Measurements from ENCODE around the gene BABAM2.

BABAM2 gene

GRCh38 chr2:27904405-27904665 lies 13.8 kb downstream of the BABAM2 start:
- Histone ChIP-seq H3K27ac (ENCODE audit: low read depth, low read length) (no peak overlapping the region), H3K9me3 (ENCODE audit: control insufficient read depth in 1 of 2, low read length in 2 of 2) (no peaks in the 10 kb centered on the region), H3K4me3 (ENCODE audit: low read depth in 1 of 2, low read length in 2 of 2) (no peak overlapping the region), H3K27me3 (ENCODE audit: control insufficient read depth in 1 of 2, insufficient read depth in 2 of 2, low read length in 2 of 2) (no peaks in the 10 kb centered on the region), H3K36me3 (ENCODE audit: control insufficient read depth in 1 of 2, insufficient read depth in 2 of 2, low read length in 2 of 2) (peaks cover 0 to 5% of the 10 kb centered on the region in 2 donors), H3K4me1 (ENCODE audit: control insufficient read depth in 1 of 2, insufficient read depth in 2 of 2, low read length in 2 of 2) (no peaks in the 10 kb centered on the region), H3K9ac (ENCODE audit: low read depth in 1 of 2, low read length in 2 of 2) (no peak overlapping the region)

- Histone ChIP-seq H3K9me3 (ENCODE audit: control insufficient read depth in 1 of 2, low read length in 2 of 2) (no peaks in the 10 kb centered on the region), H3K27ac (ENCODE audit: low read depth, low read length) (no peak overlapping the region), H3K36me3 (ENCODE audit: control insufficient read depth in 1 of 2, insufficient read depth in 2 of 2, low read length in 2 of 2) (peaks cover 0 to 5% of the 10 kb centered on the region in 2 donors), H3K4me3 (ENCODE audit: low read depth in 1 of 2, low read length in 2 of 2) (no peak overlapping the region), H3K9ac (ENCODE audit: low read depth in 1 of 2, low read length in 2 of 2) (no peak overlapping the region), H3K27me3 (ENCODE audit: control insufficient read depth in 1 of 2, insufficient read depth in 2 of 2, low read length in 2 of 2) (no peaks in the 10 kb centered on the region), H3K4me1 (ENCODE audit: control insufficient read depth in 1 of 2, insufficient read depth in 2 of 2, low read length in 2 of 2) (no peaks in the 10 kb centered on the region)
Measured at GRCh38 chr2:27906074-27906473, 15.5 kb downstream of the BABAM2 start.

GRCh38 chr2:27907547-27907946 lies 17.0 kb downstream of the BABAM2 start:
- H3K4me1 ChIP-seq (ENCODE audit: control insufficient read depth in 1 of 2, insufficient read depth in 2 of 2, low read length in 2 of 2) = no peaks in the 10 kb centered on the region
- H3K9me3 ChIP-seq (ENCODE audit: control insufficient read depth in 1 of 2, low read length in 2 of 2) = no peaks in the 10 kb centered on the region
- no peak overlapping the region for H3K9ac ChIP-seq (ENCODE audit: low read depth in 1 of 2, low read length in 2 of 2)
- no peak overlapping the region for H3K27ac ChIP-seq (ENCODE audit: low read depth, low read length)
- H3K36me3 ChIP-seq (ENCODE audit: control insufficient read depth in 1 of 2, insufficient read depth in 2 of 2, low read length in 2 of 2) = peaks cover 0 to 2% of the 10 kb centered on the region in 2 donors
- H3K27me3 ChIP-seq (ENCODE audit: control insufficient read depth in 1 of 2, insufficient read depth in 2 of 2, low read length in 2 of 2) = no peaks in the 10 kb centered on the region
- H3K4me3 ChIP-seq (ENCODE audit: low read depth in 1 of 2, low read length in 2 of 2) = no peak overlapping the region

GRCh38 chr2:27909901-27910300 lies 19.4 kb downstream of the BABAM2 start:
- no peaks in the 10 kb centered on the region for H3K9me3 ChIP-seq (ENCODE audit: control insufficient read depth in 1 of 2, low read length in 2 of 2)
- H3K9ac ChIP-seq (ENCODE audit: low read depth in 1 of 2, low read length in 2 of 2) = no peak overlapping the region
- peaks cover 0 to 2% of the 10 kb centered on the region in 2 donors for H3K36me3 ChIP-seq (ENCODE audit: control insufficient read depth in 1 of 2, insufficient read depth in 2 of 2, low read length in 2 of 2)
- no peaks in the 10 kb centered on the region for H3K27me3 ChIP-seq (ENCODE audit: control insufficient read depth in 1 of 2, insufficient read depth in 2 of 2, low read length in 2 of 2)
- no peak overlapping the region for H3K27ac ChIP-seq (ENCODE audit: low read depth, low read length)
- H3K4me1 ChIP-seq (ENCODE audit: control insufficient read depth in 1 of 2, insufficient read depth in 2 of 2, low read length in 2 of 2) = peaks cover 3 to 5% of the 10 kb centered on the region in 2 donors
- no peak overlapping the region for H3K4me3 ChIP-seq (ENCODE audit: low read depth in 1 of 2, low read length in 2 of 2)

GRCh38 chr2:27911458-27912210 lies 21.1 kb downstream of the BABAM2 start:
- Histone ChIP-seq H3K9ac (ENCODE audit: low read depth in 1 of 2, low read length in 2 of 2) (no peak overlapping the region), H3K4me1 (ENCODE audit: control insufficient read depth in 1 of 2, insufficient read depth in 2 of 2, low read length in 2 of 2) (peaks cover 7 to 17% of the 10 kb centered on the region in 2 donors), H3K27ac (ENCODE audit: low read depth, low read length) (no peak overlapping the region), H3K27me3 (ENCODE audit: control insufficient read depth in 1 of 2, insufficient read depth in 2 of 2, low read length in 2 of 2) (no peaks in the 10 kb centered on the region), H3K4me3 (ENCODE audit: low read depth in 1 of 2, low read length in 2 of 2) (no peak overlapping the region), H3K36me3 (ENCODE audit: control insufficient read depth in 1 of 2, insufficient read depth in 2 of 2, low read length in 2 of 2) (peaks cover 0 to 2% of the 10 kb centered on the region in 2 donors), H3K9me3 (ENCODE audit: control insufficient read depth in 1 of 2, low read length in 2 of 2) (no peaks in the 10 kb centered on the region)

GRCh38 chr2:27912512-27912911 lies 22.0 kb downstream of the BABAM2 start:
- Histone ChIP-seq H3K9me3 (ENCODE audit: control insufficient read depth in 1 of 2, low read length in 2 of 2) (no peaks in the 10 kb centered on the region), H3K27ac (ENCODE audit: low read depth, low read length) (no peak overlapping the region), H3K4me1 (ENCODE audit: control insufficient read depth in 1 of 2, insufficient read depth in 2 of 2, low read length in 2 of 2) (peaks cover 8 to 18% of the 10 kb centered on the region in 2 donors)

GRCh38 chr2:27914041-27914804 lies 23.7 kb downstream of the BABAM2 start:
- Histone ChIP-seq H3K27ac (ENCODE audit: low read depth, low read length) (no peak overlapping the region), H3K4me1 (ENCODE audit: control insufficient read depth in 1 of 2, insufficient read depth in 2 of 2, low read length in 2 of 2) (peaks cover 8 to 18% of the 10 kb centered on the region in 2 donors)

More at GRCh38 chr2:27912512-27912911, 22.0 kb downstream of the BABAM2 start:
- Histone ChIP-seq H3K4me3 (ENCODE audit: low read depth in 1 of 2, low read length in 2 of 2) (no peak overlapping the region), H3K36me3 (ENCODE audit: control insufficient read depth in 1 of 2, insufficient read depth in 2 of 2, low read length in 2 of 2) (peaks cover 0 to 2% of the 10 kb centered on the region in 2 donors), H3K9ac (ENCODE audit: low read depth in 1 of 2, low read length in 2 of 2) (no peak overlapping the region), H3K27me3 (ENCODE audit: control insufficient read depth in 1 of 2, insufficient read depth in 2 of 2, low read length in 2 of 2) (no peaks in the 10 kb centered on the region)

GRCh38 chr2:27914805-27915175 lies 24.3 kb downstream of the BABAM2 start:
- Histone ChIP-seq H3K27me3 (ENCODE audit: control insufficient read depth in 1 of 2, insufficient read depth in 2 of 2, low read length in 2 of 2) (no peaks in the 10 kb centered on the region), H3K27ac (ENCODE audit: low read depth, low read length) (no peak overlapping the region), H3K9ac (ENCODE audit: low read depth in 1 of 2, low read length in 2 of 2) (no peak overlapping the region), H3K36me3 (ENCODE audit: control insufficient read depth in 1 of 2, insufficient read depth in 2 of 2, low read length in 2 of 2) (no peaks in the 10 kb centered on the region), H3K9me3 (ENCODE audit: control insufficient read depth in 1 of 2, low read length in 2 of 2) (no peaks in the 10 kb centered on the region), H3K4me3 (ENCODE audit: low read depth in 1 of 2, low read length in 2 of 2) (no peak overlapping the region), H3K4me1 (ENCODE audit: control insufficient read depth in 1 of 2, insufficient read depth in 2 of 2, low read length in 2 of 2) (peaks cover 8 to 18% of the 10 kb centered on the region in 2 donors)

More at GRCh38 chr2:27914041-27914804, 23.7 kb downstream of the BABAM2 start:
- no peak overlapping the region for H3K9ac ChIP-seq (ENCODE audit: low read depth in 1 of 2, low read length in 2 of 2)
- H3K4me3 ChIP-seq (ENCODE audit: low read depth in 1 of 2, low read length in 2 of 2) = no peak overlapping the region
- no peaks in the 10 kb centered on the region for H3K9me3 ChIP-seq (ENCODE audit: control insufficient read depth in 1 of 2, low read length in 2 of 2)
- no peaks in the 10 kb centered on the region for H3K36me3 ChIP-seq (ENCODE audit: control insufficient read depth in 1 of 2, insufficient read depth in 2 of 2, low read length in 2 of 2)
- no peaks in the 10 kb centered on the region for H3K27me3 ChIP-seq (ENCODE audit: control insufficient read depth in 1 of 2, insufficient read depth in 2 of 2, low read length in 2 of 2)

GRCh38 chr2:27915191-27915590 lies 24.7 kb downstream of the BABAM2 start:
- Histone ChIP-seq H3K4me3 (ENCODE audit: low read depth in 1 of 2, low read length in 2 of 2) (no peak overlapping the region), H3K4me1 (ENCODE audit: control insufficient read depth in 1 of 2, insufficient read depth in 2 of 2, low read length in 2 of 2) (peaks cover 11 to 22% of the 10 kb centered on the region in 2 donors), H3K27ac (ENCODE audit: low read depth, low read length) (no peak overlapping the region), H3K27me3 (ENCODE audit: control insufficient read depth in 1 of 2, insufficient read depth in 2 of 2, low read length in 2 of 2) (no peaks in the 10 kb centered on the region), H3K9me3 (ENCODE audit: control insufficient read depth in 1 of 2, low read length in 2 of 2) (no peaks in the 10 kb centered on the region), H3K9ac (ENCODE audit: low read depth in 1 of 2, low read length in 2 of 2) (no peak overlapping the region), H3K36me3 (ENCODE audit: control insufficient read depth in 1 of 2, insufficient read depth in 2 of 2, low read length in 2 of 2) (no peaks in the 10 kb centered on the region)

GRCh38 chr2:27915874-27916273 lies 25.3 kb downstream of the BABAM2 start:
- no peaks in the 10 kb centered on the region for H3K27me3 ChIP-seq (ENCODE audit: control insufficient read depth in 1 of 2, insufficient read depth in 2 of 2, low read length in 2 of 2)
- H3K4me1 ChIP-seq (ENCODE audit: control insufficient read depth in 1 of 2, insufficient read depth in 2 of 2, low read length in 2 of 2) = peaks cover 17 to 29% of the 10 kb centered on the region in 2 donors
- no peak overlapping the region for H3K9ac ChIP-seq (ENCODE audit: low read depth in 1 of 2, low read length in 2 of 2)
- no peaks in the 10 kb centered on the region for H3K9me3 ChIP-seq (ENCODE audit: control insufficient read depth in 1 of 2, low read length in 2 of 2)
- no peaks in the 10 kb centered on the region for H3K36me3 ChIP-seq (ENCODE audit: control insufficient read depth in 1 of 2, insufficient read depth in 2 of 2, low read length in 2 of 2)
- H3K4me3 ChIP-seq (ENCODE audit: low read depth in 1 of 2, low read length in 2 of 2) = no peak overlapping the region
- no peak overlapping the region for H3K27ac ChIP-seq (ENCODE audit: low read depth, low read length)
